ENCODE results near the gene AAGAB.
"Not testable (repeated sequence)": the region's sequence is repeated elsewhere in the genome, so short reads cannot be mapped to it uniquely, and the experiment has no call there.

Gene AAGAB

DNA sequence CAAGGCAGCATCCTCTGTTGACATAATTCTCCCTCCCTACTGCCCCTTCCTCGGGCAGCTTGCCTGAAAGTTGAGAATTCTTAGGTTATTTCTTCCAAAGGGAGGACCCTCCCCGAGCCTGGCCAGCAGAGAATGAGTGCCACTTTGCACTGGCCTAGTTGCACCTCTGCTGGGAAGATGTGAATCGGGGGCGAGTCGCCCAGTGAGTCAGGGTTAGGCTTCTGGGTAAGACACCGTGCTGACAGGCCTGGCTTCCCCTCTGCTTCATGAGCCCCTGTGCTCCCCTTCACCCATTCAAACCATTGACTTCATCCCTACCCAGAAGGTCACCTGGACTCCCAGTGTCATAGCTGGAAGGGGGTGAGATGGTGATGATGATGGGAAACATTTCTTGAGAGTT is 82.3 kb downstream of the AAGAB start:
- no peak for DNase-seq (ENCODE audit: low spot score)

DNA sequence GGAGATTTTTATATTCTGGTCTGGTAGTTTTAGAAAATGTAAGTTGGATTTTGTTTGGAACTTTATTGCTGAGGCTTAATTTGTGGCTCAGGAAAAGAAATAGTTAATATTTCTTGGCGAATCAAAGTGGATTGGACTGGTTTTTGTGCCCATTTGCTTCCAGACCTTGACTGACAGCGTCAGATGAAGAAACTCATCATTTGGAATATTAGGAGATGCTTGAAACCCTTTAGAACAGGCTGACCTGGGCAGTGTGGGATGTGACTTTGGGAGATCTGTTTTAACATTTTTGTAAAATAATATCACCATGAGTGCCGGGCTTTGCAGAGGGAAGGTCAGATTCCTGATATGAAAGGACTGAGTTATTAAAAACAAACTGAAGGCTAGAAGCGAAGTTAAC is 83.0 kb downstream of the AAGAB start:
- DNase-seq (ENCODE audit: low spot score) = no peak

DNA sequence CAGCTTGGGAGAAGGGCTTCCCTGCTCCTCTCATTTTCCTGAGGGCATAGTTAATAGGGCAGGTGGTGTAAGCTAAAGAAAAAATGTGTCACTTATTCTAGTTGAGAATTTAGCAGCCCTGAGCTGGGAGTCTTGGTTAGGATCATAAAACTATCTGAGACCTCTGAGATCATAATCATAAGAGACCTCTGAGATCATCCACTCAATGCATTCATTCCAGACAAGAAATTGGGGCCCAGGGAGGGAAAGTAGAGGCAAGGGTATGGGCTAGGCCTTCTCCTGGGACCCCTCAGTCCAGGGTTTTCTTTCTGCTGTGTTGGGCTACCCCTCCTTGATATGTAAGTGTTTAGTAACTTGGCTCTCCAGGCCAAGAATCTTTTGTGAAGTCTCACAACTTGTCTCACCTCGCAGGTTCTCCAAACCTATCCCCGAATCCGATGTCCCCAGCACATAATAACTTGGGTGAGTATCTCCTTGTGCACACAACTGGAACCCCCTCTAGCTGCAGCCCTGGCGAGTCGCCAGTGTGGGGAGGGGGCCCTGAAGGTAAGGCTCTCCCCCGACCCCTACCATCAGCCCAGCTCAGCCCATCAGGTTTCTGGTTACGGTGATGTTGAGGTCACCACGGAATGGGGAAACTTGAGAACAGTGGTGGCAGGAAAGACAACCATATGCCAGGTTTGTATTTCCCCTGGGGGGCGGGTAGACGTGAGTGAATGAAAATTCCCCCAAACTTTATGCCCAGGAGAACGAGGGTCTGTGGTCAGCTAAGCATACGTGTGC is 84.1 kb downstream of the AAGAB start:
- no peak for DNase-seq (ENCODE audit: low spot score)

DNA sequence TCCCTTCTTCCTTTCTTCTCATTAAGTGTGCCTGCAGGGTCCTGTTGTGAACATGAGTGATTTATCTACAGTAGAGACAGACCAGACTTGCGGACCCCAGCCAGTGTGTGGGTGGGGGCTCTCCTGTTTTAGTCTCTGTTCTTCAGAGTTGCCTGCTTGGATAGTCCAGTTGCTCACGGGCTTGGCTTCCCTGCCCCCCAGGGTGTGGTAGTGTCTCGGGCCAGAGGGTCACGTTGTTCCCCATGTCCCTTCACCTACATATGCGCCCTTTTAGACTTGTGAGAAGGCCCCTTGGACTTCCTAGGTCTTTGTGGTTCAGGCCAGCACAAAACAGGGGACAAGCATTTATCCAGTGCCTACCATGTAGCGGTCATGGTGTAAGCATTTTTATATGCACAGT is 85.8 kb downstream of the AAGAB start:
- DNase-seq (ENCODE audit: low spot score) = no peak

DNA sequence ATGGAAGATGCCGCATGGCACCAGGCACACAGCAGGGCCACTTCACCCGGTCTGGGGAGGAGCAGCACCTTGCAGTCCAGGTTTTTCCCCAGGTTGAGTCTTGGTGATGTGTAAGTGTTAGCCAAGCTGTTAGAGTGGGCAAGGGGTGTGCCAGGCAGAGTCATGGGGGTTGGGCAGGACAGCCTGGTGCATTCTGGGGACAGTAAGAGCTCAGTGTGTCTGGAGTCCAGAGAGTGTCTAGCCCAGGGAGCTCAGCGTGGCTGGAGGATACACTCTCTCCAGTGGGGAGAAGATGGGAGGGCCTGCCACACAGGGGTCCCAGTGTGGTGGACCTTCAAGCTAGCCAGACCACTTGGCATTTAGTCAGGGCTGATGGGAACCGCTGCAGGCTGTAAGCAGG is 87.4 kb downstream of the AAGAB start:
- DNase-seq (ENCODE audit: low spot score) = no peak

DNA sequence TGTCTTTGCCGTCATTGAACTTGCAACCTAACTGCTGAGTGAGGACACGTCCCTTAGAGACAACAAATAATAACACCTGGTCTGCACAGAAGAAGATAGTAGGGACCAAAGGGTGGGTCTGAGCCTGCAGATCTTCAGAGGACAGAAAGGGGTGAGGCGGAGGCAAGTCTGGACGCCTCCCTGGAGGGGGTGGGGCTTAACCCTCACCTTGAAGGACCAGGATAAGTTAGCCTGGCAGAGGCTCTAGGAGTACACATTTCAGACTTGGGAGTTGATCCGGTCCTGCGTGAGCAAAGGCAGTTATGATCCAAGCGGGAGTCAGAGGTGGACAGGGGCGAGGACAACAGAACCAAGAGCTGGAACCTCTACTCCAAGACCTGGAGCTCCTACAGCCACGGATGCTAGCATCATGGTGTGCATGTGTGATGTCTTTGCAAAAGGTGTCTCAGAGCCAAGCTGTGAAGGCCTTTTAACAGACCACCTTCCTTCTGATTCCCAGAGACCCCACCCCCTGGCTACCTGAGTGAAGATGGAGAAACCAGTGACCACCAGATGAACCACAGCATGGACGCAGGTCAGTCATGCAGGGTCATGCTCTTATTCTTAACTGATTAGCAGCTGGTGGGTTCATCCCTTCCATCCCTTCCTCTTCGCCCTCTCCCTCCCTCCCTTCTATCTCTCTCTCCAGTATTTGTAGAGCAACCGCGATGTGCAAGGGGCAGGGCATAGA is 88.0 kb downstream of the AAGAB start:
- no peak for DNase-seq (ENCODE audit: low spot score)

DNA sequence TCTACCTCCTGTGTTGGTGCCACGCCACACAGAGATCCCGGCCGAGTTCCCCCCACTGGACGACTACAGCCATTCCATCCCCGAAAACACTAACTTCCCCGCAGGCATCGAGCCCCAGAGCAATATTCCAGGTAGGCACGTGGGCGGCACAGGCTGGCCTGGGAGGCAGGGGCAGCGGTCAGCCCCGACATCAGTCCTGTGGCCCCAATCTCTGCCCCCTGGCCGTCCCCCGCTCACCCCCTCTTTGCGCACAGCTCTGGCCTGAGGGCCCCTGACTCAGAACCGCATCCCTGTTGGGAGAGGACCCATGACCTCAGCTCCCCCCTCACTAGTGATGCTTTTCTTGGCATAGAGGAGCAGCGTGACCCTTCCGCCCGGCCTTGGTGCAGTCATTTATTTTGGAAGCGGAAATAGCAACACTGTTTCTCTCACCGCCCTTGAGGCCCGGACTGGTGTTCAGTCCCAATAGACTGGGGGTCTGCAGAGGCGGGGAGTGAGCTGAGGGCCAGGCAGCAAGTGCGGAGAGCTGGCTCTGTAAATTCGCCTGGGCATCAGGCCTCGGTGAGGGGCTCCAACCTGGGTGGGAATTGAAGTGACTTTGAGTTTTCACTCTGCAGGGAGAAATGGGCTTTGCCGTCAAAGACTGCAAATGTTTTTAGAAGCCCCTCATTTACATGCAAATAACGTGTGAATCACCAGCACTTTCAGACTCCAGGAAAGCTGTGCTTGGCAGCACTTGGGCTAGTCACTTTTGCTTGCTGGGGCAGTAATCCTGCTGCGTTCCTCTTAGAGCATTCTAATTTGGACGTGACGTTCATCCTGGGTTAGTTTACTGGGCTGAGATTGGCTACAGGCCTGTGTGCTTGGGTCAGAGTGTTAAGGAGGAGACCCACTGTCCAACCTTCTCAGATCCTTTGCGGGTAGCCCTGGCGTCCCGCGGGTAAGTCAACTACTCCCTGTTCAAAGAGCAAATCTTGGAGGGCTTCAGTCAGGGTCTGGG is 88.9 kb downstream of the AAGAB start:
- DNase-seq (ENCODE audit: low spot score) = peak; percentile 19

DNA sequence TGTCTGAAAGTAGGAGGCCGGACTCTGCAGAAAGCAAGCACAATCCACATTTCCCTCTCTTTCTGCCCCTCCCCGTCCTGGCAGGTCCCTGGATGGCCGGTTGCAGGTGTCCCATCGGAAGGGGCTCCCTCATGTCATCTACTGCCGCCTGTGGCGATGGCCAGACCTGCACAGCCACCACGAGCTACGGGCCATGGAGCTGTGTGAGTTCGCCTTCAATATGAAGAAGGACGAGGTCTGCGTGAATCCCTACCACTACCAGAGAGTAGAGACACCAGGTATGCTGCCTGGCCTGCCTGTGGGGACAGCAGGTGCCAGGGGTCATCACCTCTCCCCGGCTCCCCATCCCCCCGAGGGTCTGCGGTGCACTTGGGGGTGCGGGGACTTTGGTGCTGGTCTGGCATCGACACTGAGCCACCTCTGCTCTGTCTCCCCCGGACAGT is 89.6 kb downstream of the AAGAB start:
- DNase-seq (ENCODE audit: low spot score) = no peak

DNA sequence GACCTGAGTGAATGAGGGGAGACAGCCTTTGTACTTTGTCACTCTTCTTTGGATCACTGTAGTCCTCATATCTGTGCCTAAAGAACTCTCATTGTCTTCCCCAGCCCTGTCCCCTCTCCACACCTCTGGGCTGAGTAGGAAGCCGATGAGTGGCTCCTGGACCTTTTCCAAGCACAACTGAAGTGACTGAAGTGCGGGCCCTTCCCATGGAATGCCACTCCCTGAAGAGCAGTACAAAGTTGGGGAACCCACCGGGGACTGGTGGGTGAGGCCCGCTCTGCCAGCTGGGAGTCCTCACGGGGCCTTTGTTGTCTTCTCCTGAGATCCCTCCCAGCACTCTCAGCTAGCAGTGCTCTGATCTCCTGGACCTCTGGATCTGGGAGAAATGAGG is 90.1 kb downstream of the AAGAB start:
- no peak for DNase-seq (ENCODE audit: low spot score)

DNA sequence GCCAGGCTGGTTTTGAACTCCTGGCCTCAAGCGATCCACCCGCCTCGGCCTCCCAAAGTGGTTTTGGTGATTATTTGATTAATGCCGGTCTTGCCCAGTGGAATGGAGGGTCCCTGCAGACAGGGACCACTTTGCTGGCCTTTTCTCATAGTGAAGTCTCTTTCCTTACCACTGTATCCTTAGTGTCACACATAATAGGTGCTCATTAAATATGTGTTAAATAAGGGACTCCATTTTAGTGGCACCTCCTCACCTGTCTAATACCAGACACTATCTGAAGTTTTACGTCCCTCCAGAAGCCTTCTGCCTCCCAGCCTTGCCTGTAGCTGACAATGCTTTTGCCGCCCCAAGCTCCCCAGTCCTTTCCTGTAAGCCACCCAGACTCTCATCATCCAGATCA is 91.3 kb downstream of the AAGAB start:
- no peak for DNase-seq (ENCODE audit: low spot score)

DNA sequence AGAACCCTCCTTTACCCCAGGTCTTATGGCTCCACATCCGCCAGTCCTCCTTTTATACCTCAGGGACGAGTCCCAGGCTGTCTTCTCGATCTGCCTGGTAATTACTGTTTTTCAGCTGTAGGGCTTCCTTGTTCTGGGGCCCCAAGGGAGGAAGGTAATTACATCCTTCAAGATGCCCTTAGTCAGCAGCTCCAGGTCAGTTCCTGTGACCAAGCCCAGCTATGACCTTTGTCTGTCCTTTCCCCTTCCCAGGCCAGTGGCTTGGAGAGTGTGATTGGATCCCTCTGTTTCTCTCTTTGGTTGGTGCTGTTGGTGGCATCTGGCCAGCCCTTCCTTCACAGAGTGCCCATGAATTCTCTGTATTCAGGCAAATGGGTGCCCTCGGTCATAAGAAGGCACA is 92.6 kb downstream of the AAGAB start:
- no peak for DNase-seq (ENCODE audit: low spot score)

DNA sequence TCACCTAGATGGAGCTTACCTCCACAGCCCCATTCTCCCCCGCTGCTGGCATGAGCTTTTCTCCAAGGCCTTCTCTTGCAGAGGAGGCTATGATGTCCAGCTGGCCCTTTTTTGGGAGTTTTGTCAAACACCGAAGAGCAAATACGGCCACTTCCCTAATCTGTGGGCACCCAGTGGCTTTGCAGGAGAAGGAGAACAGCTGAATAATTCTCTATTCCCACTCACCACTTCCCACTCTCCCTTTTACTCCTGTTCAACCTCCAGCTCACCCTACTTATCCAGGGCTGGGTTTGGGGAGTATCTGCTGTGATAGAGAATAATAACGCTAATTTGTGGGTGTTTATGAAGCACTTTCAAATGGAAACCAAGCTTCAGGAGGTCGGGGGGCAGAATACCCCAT is 93.0 kb downstream of the AAGAB start:
- DNase-seq (ENCODE audit: low spot score) = no peak

DNA sequence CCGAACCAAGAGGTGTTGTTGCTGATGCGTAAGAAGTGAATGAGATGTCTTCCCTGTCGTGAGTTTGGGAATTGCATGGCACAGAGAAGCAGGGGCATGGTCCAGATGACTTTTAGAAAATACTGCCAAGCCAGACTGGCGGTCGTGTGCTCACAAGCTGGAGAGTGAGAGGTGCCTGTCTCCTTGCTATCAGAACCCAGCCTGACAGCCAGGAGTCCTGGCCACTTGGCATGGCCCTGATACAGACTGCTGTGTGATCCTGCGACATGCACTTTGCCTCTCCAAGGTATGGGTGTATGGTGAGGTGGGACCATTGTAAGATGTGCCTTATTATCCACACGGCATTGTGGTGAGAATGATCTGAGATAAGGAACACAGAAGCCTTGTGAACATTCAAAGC is 96.1 kb downstream of the AAGAB start:
- no peak for DNase-seq (ENCODE audit: low spot score)

DNA sequence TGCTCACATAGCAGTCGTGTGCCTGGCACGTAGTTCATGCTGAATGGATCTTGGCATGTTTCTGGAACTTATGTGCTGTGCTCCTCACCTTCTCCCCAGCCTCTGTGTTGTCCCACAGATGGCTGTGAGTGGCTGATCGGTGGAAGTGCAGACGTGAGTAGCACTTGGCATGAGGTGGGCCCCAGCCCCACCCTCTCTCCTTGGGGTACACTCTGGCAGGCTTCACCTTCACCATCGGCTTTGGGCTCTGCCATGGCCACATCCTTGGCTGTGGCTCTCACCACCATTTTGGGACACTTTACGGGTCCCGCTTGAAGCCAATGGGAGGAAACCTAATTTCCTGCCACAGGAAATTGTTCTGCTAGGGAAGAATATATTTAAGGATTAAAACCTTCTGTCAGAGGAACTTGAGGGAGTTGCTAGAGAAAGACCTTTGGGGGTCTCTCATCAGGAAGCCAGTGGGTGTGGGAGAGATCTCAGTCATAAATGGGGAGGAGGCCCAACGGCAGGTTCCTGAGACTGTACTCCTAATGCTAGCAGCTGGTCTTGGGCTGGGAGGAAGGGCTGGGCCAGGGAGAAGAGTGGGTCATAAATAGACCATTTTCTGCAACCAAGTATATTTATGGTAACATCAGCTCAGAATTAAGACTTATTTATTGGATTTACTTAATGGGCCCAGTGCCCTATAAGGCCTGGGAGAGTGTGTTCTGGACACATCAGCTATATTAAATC is 96.8 kb downstream of the AAGAB start:
- no peak for DNase-seq (ENCODE audit: low spot score)

DNA sequence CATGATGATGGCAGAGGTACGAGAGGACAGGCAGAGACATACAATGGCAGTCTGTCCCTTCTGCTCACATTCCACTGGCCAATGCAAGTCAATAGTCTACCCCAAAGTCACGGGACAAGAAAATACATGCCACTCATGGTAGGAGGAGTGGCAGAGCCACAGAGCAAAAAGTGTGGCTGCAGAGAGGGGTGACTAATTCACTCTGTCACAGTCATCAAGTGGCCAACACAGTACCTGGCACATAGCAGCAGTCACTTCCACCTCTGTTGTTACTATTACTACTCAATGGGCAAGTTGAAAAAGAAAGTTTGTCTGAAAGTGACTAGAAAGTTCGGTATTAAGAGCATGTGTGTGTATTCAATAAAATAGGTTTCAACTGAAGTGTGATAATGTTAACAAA is 97.6 kb downstream of the AAGAB start:
- no peak for DNase-seq (ENCODE audit: low spot score)

DNA sequence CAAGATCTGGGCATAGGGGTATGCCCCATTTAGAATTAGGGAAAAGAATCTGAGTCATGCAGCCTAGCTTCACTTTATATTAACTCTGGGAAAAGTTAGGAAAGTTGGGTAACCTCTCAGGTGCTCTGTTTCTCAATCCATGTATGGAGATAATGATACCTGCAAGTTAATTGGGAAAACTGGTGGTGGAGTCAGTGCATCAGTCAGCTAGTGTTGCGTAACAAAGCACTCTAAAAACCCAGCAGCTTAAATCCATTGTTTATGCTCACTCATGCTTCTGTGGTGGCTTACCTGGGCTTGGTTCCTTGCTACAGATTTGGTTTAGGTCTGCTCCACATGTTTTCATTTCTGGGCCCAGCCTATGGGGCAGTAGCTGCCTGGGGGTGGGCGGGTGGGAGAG is 98.0 kb downstream of the AAGAB start:
- no peak for DNase-seq (ENCODE audit: low spot score)

DNA sequence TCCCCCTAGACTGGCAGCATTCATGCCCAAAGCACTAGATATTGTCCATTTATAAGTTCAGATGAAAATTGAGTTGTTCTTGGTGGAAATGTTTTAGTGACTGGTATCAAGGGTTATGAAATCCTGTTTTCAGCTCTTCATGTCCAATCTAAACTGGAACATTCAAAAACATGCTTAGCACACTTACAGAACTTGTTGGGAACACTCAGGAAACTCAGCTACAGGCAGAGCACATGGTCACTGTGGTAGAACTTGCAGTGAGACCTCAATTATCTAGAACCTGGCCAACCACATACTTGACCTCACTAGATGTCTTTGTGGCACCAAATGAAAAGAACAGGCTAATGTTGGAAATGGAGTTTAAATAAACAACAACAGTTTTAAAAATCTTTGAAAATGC is 100.2 kb downstream of the AAGAB start:
- no peak for DNase-seq (ENCODE audit: low spot score)

DNA sequence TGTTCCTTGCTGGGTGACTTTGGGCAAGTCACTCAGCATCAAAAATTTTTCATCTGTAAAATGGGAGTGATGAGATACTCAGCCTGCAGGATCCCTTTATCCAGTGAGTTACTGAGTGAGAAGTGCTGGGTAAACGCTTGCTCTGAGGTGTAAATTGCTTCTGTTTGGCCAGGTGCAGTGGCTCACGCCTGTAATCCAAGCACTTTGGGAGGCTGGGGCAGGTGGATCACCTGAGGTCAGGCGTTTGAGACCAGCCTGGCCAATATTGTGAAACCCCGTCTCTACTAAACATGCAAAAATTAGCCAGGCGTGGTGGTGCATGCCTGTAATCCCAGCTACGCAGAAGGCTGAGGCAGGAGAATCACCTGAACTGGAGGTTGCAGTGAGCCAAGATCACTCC is 101.4 kb downstream of the AAGAB start:
- not testable (repeated sequence) for DNase-seq (ENCODE audit: low spot score)

DNA sequence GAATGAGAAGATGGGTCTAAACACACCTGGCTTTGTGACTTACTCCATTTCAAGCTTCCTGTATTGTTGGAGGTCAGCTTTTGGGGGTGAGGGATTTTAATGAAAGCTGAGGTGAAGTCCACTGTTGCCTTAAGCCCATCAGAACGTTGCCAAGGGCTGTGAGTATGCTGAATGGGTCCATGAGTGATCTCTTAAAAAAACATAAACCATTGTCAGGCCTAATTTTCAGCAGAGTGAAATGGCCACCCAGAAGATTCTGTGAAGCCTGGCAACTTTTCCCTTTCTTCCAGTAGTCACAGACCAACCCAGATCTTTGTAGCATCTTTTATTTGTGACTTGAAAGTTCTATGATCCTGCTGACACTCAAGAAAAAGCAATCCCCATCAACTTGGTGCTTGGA is 102.0 kb downstream of the AAGAB start:
- DNase-seq (ENCODE audit: low spot score) = no peak
